Liver (tissue), 3 donors: ENCODE data around the gene GC.

Experiments
- CTCF ChIP-seq: fragments of 150-350 bp; IDR thresholded peaks from 2 replicates; pipeline ENCODE4 v1.5.1; 2017; ENCODE audit warnings: improper control_type of control experiment, low read depth, low read length; ENCODE audit not compliant: missing input control
- EGR1 ChIP-seq, 2 donors: IDR thresholded peaks; 2 replicates each; pipeline ENCODE4 v1.6.1; 2016 to 2018; ENCODE audit warnings: antibody characterized with exemption in 2 of 2, low read depth in 2 of 2
- GABPA ChIP-seq, 2 donors: IDR thresholded peaks in 1 of 2; conservative IDR thresholded peaks in 1 of 2; 2 replicates each; pipeline ENCODE4 v1.6.1; 2016; ENCODE audit warnings: antibody characterized with exemption in 2 of 2, mild to moderate bottlenecking in 1 of 2, moderate library complexity in 1 of 2
- HNF4G ChIP-seq: IDR thresholded peaks from 2 replicates; pipeline ENCODE4 v1.6.1; 2016; ENCODE audit warnings: antibody characterized with exemption
- MAX ChIP-seq: IDR thresholded peaks from 2 replicates; pipeline ENCODE4 v1.6.1; 2016; ENCODE audit warnings: antibody characterized with exemption
- RAD21 ChIP-seq, 2 donors: IDR thresholded peaks; 2 replicates each; pipeline ENCODE4 v1.6.1; 2016; ENCODE audit warnings: antibody characterized with exemption in 2 of 2, mild to moderate bottlenecking in 2 of 2
- REST ChIP-seq: IDR thresholded peaks from 2 replicates; pipeline ENCODE4 v1.6.1; 2016; ENCODE audit warnings: antibody characterized with exemption, mild to moderate bottlenecking
- RXRA ChIP-seq, 2 donors: IDR thresholded peaks; 2 replicates each; pipeline ENCODE4 v1.6.1; 2017 to 2018; ENCODE audit warnings: antibody characterized with exemption in 2 of 2, mild to moderate bottlenecking in 1 of 2
- TAF1 ChIP-seq: conservative IDR thresholded peaks from 2 replicates; pipeline ENCODE4 v1.6.1; 2016; ENCODE audit warnings: antibody characterized with exemption, mild to moderate bottlenecking
- ZBTB33 ChIP-seq: IDR thresholded peaks from 2 replicates; pipeline ENCODE4 v1.6.1; 2016; ENCODE audit warnings: antibody characterized with exemption
- donor health status: healthy.
- donor health status: healthy.

GRCh38 chr4:71774136-71774535 is 9.7 kb downstream of the GC start:
- TF ChIP-seq GABPA (IDR thresholded peaks at IDR 0.05 in 1 of 2, conservative IDR thresholded peaks at IDR 0.05 in 1 of 2): no peak
- TF ChIP-seq CTCF: no peak
- TF ChIP-seq TAF1: no peak
- no peak for TF ChIP-seq EGR1 (IDR thresholded peaks at IDR 0.05; ENCODE audit: low read depth in 2 of 2)
- TF ChIP-seq ZBTB33: no peak
- peak; percentile 25 to 65 for TF ChIP-seq RXRA (IDR thresholded peaks at IDR 0.05)
- no peak for TF ChIP-seq HNF4G
- TF ChIP-seq REST: no peak
- no peak for TF ChIP-seq RAD21 (IDR thresholded peaks at IDR 0.05)
- TF ChIP-seq MAX: no peak
